Stimulated activated CD4-positive, alpha-beta T cell treated with anti-CD3 and anti-CD28 coated beads, Interleukin-15, amount 100 ng/mL, for 48 hours (primary cell): ENCODE data around the gene CCDC158.
"Not testable (repeated sequence)": the region's sequence is repeated elsewhere in the genome, so short reads cannot be mapped to it uniquely, and the experiment has no call there.

Source experiments
- DNase-seq, 2 donors: peaks; one replicate each; pipeline ENCODE4 v3.0.0-alpha.2; 2020; ENCODE audit warnings: low read depth in 2 of 2

The CCDC158 gene

DNA sequence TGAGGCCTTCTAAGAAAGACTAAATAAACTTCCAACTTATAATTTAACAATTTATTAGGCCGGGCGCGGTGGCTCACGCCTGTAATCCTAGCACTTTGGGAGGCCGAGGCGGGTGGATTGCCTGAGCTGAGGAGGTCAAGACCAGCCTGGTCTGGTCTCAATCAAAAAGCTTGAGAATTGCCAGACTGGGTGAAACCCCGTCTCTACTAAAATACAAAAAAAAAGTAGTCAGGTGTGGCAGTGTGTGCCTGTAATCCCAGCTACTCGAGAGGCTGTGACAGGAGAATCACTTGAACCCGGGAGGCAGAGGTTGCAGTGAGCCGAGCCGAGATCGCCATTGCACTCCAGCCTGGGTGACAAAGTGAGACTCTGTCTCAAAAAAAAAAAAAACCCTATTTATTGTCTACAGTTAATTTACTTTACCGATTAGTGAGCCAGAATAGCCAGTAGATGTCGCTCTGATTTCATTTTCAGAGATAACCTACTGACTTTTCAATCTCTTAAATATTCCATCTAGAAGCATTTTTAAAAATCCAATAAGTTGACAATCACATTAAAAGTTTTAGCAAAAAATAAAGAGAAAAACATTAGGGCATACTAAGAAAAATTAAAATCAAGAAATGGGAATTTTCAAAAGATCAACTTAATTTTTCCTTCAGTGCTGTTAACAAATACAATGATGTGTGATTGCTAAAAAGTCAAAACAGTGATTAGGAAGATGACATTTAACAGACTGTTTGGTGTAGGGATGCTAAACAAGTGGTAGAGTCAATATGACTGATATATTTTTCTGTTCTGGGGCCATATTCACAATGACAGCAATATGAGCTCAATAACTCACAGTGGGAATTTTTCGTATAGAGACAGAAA, 9.8 kb upstream of the CCDC158 start:
- no peak for DNase-seq

DNA sequence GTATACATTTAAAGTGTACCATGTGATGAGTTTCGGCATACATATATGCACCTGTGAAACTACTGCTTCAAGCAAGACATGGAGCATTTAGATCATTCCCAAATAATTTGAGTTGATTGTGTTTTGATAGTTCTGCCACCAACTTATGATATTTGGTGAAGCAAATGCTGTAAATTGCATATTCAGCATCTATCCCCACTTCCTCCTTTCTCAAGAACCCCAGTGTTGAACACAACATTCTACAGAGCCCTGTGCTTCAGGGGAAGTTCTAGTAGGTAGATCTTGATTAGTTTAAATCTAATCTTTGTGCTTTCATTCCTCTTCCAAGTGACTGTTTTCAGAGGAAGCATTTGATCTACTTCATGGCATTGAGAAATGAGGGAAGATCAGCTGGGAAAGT, 8.7 kb upstream of the CCDC158 start:
- DNase-seq: no peak

DNA sequence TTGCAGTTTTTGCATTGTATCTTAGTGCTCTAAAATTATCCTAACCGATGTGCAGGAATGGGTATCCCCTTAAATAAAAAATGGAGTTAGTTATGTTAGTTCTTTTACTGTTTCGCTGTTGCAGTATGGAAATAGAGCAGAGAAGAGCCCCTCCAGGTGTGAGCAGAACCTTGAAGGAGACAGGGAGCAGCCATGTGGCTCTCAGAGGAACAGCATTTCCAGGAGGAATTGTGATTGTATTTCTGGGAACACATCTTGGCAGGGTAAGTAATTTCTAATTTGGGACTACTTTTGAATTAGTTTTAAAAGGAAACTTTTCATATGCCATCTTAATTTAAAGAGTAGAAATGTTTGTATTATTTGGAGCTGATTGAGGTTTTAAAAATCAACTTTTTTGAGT, 5.3 kb upstream of the CCDC158 start:
- DNase-seq: no peak

DNA sequence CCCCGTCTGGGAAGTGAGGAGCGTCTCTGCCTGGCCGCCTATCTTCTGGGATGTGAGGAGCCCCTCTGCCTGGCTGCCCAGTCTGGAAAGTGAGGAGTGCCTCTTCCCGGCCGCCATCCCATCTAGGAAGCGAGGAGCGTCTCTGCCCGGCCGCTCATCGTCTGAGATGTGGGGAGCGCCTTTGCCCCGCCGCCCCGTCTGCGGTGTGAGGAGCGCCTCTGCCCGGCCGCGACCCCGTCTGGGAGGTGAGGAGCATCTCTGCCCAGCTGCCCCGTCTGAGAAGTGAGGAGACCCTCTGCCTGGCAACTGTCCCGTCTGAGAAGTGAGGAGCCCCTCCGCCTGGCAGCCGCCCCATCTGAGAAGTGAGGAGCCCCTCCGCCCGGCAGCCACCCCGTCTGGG, 2.2 kb upstream of the CCDC158 start:
- not testable (repeated sequence) for DNase-seq

DNA sequence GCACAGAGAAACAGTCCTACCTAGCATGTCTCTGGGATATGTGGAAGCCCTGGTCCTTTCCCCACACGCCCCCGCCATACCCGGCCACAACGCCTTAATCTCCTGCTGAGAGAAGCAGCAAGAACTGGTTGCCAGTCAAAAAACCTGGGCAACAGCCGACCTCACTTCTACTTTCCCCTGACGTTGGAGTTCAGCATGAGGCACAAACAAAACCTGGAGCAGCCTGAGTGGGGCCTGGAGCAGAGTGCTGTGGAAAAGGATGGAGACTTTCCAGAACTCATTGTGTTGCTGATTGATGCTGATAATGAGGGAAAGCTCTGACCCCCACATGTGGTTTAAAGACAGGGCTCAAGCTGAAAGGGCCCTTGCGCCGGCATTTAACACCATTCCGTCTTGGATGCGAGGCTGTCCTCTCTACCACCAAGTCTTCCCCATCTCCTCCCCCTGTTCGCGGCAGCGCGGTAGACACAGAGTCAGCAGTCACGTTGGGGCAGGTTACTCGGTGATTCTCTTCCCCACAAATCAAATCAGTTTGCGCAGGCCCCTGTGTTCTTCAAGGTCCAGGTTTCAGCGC, 666 bp downstream of the CCDC158 start:
- DNase-seq: no peak

DNA sequence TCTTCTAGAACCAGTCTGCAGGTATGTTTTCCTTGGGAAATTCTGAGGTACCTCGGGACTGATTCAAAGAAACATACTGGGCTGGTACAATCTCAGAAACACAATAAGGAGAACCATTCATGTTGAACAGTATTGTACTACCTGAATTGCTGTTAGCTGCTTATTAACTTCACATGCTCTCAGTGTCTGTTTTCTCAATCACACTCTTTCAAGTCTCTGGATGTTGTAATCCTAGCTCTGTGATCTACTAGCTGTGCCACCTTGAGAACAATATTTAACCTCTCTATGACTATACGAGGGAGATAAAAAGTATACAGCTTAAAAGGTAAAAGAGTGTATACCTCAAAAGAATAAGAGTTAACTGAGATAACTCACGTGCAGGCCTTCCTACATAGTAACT, 10.3 kb downstream of the CCDC158 start:
- DNase-seq: no peak

DNA sequence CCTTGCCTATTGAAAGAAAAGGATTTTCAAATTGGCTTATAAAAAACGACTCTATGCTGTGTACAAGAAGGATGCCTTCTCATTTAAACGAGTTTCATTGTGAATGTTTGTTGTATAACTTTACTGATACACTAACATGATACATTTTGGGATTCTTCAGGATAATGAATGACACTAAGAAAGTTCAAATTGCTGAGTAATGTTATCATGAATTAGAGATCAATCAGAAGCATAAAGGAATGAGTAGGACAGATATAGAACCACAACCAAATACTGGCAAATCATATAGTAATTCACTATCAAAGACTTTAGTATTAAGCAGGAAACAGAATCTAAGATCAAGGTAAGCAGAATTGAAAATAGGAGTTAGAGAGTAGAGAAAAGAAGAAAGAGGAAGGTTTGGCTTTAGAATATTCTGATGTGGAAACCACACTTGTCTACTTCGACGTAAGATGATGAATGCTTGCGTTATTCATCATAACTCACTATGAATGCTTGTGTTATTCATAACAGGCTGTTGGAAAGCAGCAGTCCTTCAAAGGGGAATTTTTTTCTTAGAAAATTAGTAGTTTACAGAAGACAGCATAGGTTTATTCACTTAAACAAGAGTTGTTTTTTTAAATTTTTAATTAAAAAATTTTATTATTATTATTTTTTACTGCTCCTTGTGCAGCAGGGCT, 13.4 kb downstream of the CCDC158 start:
- DNase-seq: no peak

DNA sequence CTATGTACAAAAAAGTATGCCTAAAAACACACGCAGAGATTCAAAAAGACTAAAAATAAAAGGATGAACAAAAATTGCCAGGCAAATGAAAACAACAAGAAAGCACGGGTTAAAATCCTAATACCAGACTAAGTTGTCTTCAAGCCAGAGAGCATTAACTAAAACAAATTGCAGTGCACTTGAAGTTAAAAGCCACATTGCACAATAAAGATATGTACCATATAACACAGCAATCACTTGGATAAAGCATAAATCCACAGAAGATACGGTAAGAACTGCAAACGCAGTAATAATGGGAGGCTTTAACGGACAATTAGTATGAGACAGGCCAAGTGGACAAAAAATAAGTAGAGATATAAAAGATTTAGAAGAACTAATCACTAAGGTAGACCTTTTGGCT, 14.9 kb downstream of the CCDC158 start:
- DNase-seq: no peak

DNA sequence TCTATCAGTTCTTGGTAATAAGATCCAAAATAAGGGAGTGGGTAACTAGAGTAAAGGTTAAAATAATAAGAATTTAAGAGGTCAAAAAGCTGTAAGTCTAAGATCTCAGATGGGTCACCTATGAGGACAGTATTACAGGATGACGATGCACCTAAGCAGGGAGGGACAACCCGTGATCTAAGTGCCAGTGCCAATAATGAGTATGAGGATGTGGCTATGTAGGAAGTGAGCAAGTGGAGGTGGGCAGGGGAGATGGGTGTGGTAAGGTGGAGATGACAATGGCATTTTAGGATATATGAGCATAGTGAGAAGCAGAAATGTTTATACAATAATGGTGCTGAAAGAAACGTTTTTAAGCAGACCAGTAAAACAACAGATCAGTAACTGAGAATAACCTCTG, 19.3 kb downstream of the CCDC158 start:
- no peak for DNase-seq

DNA sequence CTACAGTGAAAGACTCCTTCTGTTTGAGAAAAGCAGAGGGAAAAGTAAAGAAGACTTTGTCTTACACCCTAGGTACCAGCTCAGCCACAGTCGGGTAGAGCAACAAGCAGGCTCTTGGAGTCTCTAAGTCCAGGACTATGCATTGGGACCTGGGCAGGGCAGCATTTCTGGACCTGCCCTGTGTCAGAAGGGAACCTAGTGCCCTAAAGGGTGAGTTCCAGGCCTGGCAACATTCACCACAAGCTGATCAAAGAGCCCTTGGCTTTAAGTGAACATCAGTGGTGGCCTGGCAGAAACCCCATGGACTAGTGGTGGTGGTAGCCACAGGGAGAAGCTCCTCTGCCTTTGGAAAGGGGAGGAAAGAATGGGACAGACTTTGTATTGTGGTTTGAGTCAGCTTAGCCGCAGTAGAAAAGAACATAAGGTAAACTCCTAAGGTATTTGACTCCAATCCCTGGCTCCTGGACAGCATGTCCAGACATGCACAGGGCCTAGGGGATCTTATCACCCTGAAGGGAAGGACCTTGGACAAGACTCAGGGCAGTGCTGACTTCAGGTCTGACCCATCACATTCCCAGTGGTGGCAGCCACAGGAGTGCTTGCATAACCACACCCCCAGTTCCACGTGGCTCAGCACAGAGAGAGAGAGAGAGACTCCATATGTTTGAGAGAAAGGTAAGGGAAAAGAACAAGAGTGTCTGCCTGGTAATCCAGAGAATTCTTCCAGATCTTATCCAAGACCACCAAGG, 32.6 kb downstream of the CCDC158 start:
- DNase-seq: no peak

DNA sequence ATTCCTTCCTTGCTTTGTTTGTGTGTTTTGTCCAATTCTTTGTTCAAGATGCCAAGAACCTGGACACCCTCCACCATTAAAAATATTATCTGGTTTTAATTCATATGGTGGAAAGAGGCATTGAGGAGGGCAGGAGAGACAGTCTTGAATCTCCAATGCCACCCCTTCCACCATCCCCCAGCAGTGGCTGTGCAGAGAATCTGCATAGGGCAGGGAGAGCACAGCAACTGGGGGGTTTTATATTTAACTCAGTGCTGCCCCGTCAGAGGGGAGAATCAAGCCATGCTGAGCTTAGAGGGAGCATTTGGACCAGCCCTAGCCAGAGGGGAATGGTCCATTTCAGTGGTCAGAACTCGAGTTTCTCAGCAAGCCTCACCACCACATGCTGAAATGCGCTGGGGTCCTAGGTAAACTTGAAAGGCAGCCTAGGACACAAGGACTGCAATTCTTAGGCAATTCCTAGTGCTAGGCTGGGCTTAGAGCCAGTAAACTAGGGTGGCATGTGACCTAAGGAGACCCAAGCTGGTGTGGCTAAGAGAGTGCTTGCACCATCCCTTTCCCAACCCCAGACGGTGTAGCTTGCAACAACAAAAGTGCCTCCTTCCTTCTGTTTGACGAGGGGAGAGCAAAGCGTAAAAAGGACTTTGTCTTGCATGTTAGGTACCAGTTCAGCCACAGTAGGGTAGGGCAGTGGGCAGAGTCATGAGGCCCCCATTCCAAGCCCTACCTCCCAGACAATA, 34.2 kb downstream of the CCDC158 start:
- no peak for DNase-seq

DNA sequence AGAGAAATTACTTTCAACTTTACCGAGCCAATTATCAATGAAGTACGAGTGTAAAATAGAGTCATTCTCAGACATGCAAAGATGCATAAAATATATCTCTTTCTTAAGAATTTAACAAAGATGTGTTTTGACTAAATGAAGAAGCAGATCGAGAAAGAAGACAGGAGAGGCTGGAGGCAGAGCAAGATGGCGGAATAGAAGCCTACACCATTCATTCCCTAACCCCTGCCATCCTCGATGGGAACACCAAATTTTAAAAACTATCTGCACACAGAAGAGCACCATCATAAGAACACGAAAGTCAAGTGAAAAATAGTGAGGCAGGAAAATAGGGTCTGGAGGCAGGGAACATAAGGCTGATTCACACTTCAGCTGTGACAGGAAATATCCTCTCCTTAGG, 35.0 kb downstream of the CCDC158 start:
- no peak for DNase-seq

DNA sequence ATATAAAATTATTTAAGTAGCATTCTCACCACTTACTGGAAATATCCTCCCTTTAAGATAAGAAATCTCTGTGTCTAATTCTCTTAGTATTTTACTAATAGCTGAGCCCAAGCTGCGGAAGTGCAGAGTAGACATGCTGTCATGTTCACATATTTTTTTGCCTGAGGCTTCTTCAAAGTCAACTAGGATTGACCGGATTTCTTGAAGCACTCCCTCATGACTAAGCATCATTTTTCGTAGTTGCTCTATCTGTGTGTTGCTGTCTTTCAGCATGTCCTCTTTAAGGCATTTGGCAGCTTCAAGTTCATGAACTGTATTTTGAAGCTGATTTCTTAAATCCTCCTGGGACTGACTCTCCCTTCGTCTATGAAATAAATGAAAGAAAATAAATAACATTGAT, 36.9 kb downstream of the CCDC158 start:
- no peak for DNase-seq

DNA sequence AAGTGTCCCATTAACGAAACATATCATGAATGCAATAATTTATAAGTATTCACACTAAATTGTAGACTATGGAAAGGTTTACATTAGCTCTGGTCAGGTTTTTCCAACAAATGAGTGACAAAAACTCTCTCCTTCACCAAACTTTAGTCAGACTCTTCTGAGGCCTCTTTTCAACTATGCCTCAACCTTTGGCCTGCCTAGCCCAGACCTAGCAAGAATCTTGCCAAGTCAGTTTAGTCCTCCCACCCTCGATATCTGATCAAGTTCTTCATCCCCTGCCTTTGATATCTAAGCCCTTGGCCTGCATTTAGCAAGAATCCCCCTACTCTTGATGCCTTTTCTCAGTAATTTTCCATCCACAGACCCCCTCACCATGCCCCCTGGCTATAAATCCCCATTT, 37.9 kb downstream of the CCDC158 start:
- no peak for DNase-seq

DNA sequence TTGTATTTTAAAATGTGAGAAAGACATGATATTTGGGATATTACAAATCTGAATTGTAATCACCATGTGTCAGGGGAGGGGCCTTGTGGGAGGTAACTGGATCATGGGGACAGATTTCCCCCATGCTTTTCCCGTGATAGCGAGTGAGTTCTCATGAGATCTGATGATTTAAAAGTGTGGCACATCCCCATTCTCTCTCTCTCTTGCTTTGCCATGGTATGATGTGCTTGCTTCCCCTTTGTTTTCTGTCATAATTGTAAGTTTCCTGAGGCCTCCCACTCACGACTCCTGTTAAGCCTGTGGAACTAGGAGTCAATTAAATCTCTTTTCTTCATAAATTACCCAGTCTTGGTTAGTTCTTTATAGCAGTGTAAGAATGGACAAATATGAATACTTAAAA, 39.0 kb downstream of the CCDC158 start:
- DNase-seq: no peak

DNA sequence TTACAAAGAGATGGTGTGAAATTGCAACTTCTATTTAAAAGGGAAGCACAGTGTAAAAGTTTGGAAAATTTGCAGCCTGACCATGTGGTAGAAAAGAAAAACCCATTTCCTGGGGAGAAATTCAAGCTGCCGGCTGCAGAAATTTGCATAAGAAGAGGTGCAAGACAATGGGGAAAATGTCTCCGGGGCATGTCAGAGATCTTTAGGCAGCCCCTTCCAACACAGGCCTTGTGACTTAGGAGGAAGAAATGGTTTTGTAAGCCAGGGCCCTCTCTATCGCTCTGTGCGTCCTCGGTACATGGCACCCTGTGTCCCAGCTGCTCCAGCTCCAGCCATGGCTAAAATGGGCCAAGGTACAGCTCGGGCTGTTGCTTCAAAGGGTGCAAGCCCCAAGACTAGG, 40.4 kb downstream of the CCDC158 start:
- DNase-seq: no peak

DNA sequence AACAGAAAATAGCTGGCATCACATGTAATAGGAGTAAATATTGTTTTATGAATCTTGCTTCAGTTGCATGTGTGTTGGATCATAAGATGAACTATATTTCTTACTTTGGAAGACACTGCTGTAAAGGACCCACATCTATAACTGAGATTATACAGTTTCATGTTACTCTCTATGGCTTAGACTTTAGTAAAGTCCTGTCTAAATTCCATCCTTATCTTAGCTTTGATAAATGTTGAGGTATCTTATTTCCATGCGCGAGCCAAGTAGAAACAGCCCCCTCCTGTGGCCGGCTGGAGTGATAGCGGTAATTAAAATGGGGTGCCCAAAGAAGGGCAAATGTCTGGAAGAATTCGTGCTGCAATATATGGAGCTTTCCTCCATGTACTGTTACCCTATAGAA, 43.0 kb downstream of the CCDC158 start:
- peak in 1 of 2 donors; percentile 15 for DNase-seq

DNA sequence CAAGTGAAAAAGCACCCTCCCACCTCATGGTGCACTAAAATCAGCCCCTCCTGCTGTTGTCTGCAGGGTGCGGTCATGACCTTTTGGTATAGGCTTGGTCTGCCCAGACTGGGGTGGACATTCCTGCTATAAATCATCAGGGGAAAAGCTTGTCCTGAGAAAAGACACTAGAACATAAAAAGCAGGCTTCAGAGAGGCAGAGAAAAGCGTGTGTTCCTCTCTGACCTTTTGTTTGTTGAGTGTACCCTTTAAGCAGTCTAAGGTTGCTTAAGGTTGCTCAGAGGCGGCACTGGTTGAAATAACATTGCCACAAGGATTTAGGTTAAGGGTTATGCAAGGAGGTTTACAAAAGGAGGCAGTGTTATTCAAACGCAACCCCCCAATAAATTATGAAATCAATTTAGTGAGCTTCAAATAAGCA, 43.5 kb downstream of the CCDC158 start:
- DNase-seq: no peak

DNA sequence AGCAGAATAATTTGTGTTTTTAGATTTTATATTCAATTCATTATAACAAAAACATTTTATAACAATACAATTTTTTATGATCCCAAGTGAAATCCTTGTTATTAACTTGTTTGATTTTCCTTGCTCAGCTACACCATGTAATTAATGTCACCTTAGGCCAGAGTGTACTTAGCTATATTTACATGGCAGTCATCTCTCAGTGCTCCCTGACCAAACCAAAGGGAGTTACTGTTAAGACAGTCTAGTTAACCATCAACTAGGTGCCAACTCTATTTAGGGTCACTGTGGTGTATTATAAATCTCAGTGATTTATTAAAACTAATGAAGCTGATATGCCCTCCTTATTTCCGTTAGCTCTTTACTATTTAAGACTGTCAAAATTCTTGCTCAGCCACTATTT, 44.4 kb downstream of the CCDC158 start:
- DNase-seq: no peak

DNA sequence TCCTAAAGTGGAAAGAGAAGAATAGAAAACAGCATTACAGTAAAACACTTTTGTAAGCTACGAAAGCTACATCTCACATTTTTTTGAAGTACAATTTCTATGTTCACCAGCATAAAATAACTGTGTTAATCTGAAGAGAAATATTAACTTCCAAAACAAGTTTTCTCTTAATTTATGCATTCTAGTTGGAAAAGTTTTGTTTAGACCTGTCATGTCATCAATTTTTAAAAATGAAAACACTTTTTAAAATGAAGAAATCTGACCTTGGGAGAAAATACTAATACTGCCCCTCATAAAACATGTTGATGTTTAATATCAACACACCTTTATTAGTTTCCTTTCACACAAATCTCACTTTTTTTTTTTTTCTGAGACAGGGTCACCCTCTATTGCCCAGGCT, 45.2 kb downstream of the CCDC158 start:
- DNase-seq: no peak

DNA sequence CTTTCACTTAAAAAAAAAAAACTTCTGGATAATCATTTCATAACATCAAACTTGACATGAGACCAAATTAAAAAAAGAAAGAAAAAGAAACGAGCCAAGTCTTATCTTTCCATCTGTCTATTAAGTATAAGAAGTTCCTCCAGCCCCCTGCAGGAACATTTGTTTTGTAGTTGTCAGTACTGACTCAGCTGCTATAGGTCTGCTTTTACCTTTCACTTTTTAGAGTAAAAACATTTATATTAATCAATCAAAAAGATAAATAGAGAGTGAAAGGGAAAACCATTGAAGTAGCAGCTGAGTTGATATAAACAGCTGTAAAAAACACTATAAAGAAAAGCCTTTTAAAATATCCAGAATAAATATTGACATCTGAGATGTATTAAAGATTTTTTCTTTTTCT, 46.1 kb downstream of the CCDC158 start:
- no peak for DNase-seq
